COLO829 (cell line): ENCODE results near the gene EIF3D.

Source experiments
- DNase-seq: peaks from one replicate; pipeline ENCODE4 v3.0.0; 2012; ENCODE audit warnings: low spot score

The EIF3D gene

DNA sequence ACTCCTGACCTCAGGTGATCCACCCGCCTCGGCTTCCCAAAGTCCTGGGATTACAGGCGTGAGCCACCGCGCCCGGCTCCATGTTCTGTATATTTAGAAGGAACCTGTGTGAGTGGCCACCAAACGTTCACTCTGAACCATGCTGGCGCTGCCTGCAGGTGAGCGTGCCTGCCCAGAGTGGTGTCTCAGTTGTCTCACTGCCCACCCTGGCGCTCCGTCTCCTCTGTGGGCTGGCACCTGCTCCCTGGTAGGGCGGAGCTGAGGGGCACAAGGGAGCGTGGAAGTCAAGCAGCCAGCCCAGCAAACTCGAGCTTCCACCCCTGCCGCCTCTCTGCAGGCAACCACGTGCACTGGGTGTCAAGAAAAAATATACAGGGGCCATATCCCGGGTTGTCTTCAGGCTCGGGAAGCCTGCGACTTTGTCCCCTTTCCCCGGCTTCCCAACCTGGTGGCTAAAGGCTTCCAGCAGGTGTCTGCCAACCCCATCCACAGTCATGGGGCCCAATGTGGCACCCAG, 64.2 kb downstream of the EIF3D start:
- no peak for DNase-seq

DNA sequence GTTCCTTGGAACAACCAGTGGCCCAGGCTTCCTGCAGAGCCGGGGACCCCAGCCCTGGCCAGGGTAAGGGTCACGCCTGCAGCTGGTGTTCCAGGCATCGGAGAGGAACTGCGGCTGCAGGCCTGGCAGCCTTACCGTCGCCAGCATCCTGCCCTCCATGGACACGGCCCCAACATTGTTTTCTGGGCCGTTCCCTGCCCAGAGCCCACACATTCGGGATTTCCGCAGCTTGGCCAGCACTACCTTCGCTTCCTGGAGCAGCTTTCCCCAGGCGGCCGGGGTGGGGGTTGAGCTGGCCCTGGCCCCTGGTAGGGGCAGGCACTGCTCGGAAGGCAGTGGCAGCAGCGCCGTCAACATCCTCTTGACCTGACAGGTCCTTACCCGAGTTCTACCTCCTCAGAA, 65.2 kb downstream of the EIF3D start:
- DNase-seq = no peak

DNA sequence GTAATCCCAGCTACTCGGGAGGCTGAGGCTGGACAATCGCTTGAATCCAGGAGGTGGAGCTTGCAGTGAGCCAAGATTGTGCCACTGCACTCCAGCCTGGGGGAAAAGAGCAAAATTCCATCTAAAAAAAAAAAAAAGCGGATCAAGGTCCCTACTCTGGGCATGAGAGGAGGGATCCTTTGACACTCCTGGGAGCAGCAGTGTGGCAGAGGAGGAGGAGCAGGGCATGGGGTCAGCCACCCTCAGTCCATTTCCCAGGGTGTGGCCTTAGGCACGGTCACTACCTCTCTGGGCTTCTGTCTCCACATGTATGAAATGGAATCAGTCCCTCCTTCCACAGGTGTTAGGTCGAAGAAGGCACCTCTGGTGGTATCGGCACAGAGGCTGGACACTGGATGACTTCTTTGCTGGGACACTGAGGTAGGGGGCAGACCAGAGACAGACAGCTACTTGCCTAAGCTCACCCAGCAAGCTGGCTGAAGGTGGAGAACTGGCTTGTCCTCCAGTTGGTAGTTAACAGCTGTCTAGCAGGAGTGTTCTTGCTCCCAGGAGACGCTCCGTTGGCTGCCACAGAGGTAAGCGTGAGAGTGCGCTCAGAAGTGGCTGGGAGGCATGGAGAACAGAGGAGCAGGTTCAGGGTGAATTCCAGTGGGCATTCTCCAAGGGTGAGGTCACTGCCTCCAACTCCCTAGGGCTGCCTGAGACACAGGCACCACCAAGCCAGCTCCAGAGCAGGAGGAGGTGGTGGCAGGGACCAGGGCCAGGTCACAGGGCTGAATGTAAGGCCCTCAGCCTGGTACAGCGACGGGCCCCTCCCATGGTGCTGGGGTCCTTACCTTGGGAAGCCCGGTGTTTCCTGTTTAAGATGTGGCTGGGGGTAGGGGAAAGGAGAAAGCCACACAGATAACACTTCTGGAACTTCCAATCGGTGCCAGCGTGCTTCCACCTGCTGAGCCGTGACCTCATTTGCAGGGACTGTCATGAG, 67.0 kb downstream of the EIF3D start:
- DNase-seq = no peak
